ENCODE data around the gene ADCY5.

DNA sequence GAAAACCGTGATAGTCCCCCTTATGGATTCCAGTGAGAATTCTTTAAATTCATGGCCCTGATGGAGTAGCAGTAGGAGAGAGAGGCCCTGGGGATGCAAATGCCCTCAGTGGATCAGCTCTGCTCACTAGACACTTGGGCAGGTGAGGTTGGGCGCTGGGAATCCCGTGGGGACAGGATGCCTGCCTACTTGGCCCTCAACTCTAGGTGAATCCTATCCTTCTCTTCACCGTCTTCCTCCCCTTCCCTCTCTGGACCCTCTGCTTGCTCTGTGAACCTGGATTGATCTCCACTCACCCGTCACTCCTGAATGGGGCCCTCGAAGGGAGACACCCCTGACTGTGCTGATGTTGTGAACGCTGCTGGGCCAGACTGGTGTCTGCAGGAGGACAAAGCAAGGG lies 169.8 kb downstream of the ADCY5 start:
- TF ChIP-seq, protein P1, sequence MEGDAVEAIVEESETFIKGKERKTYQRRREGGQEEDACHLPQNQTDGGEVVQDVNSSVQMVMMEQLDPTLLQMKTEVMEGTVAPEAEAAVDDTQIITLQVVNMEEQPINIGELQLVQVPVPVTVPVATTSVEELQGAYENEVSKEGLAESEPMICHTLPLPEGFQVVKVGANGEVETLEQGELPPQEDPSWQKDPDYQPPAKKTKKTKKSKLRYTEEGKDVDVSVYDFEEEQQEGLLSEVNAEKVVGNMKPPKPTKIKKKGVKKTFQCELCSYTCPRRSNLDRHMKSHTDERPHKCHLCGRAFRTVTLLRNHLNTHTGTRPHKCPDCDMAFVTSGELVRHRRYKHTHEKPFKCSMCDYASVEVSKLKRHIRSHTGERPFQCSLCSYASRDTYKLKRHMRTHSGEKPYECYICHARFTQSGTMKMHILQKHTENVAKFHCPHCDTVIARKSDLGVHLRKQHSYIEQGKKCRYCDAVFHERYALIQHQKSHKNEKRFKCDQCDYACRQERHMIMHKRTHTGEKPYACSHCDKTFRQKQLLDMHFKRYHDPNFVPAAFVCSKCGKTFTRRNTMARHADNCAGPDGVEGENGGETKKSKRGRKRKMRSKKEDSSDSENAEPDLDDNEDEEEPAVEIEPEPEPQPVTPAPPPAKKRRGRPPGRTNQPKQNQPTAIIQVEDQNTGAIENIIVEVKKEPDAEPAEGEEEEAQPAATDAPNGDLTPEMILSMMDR (conservative IDR thresholded peaks at IDR 0.05) = no peak
- TF ChIP-seq ZFX (IDR thresholded peaks at IDR 0.05) = no peak
